Esophagus muscularis mucosa (tissue), 4 donors: ENCODE results near the gene RASAL2. TPM values are rescaled to one million over a fixed set of nuclear protein-coding genes. Genes with fewer than 3 reads are reported as not detected.

ENCODE experiments used
- DNase-seq: peaks from one replicate; pipeline ENCODE4 v3.0.0-alpha.2; 2017; ENCODE audit errors: extremely low spot score
- H3K27ac ChIP-seq, 4 donors: fragments of 200-600 bp; sonication (generic); replicated peaks in 1 of 4; 1 replicate in 3 of 4; 2 replicates in 1 of 4; pipeline ENCODE4 v1.5.1; 2016 to 2019; ENCODE audit warnings: mild to moderate bottlenecking in 1 of 4
- H3K27me3 ChIP-seq, 4 donors: fragments of 200-600 bp; sonication (generic); one replicate each; pipeline versions ENCODE4 v1.5.1 to v1.6.0; 2016 to 2019
- H3K36me3 ChIP-seq, 4 donors: fragments of 200-600 bp; sonication (generic); one replicate each; pipeline ENCODE4 v1.5.1; 2016 to 2019
- H3K4me1 ChIP-seq, 4 donors: fragments of 200-600 bp; sonication (generic); one replicate each; pipeline ENCODE4 v1.5.1; 2016 to 2019
- H3K4me3 ChIP-seq, 4 donors: fragments of 200-600 bp; sonication (generic); 1 replicate in 2 of 4; 2 replicates in 2 of 4; pipeline ENCODE4 v1.5.1; 2016 to 2019; ENCODE audit warnings: mild to moderate bottlenecking in 4 of 4, moderate library complexity in 1 of 4
- H3K9me3 ChIP-seq, 4 donors: fragments of 200-600 bp; sonication (generic); 1 replicate in 3 of 4; 2 replicates in 1 of 4; pipeline ENCODE4 v1.5.1; 2016 to 2019
- EP300 ChIP-seq: sonication (generic); formaldehyde crosslinking; IDR thresholded peaks from one replicate; pipeline ENCODE4 v1.6.1; 2017; ENCODE audit warnings: antibody characterized with exemption
- POLR2A ChIP-seq: fragments of 450-650 bp; IDR thresholded peaks from one replicate; pipeline ENCODE4 v1.6.1; 2017; ENCODE audit warnings: antibody characterized with exemption, moderate library complexity, mild to moderate bottlenecking, low read depth
- POLR2AphosphoS5 ChIP-seq, 2 donors: sonication (generic); formaldehyde crosslinking; IDR thresholded peaks; one replicate each; pipeline ENCODE4 v1.6.1; 2017; ENCODE audit warnings: antibody characterized with exemption in 2 of 2
- WGBS: methylation state at CpG from one replicate; pipeline ENCODE4 v1.1.5; 2018; 5-methylcytosine and 5-hydroxymethylcytosine counted together
- intact Hi-C: fragments of 100-400 bp; cut with DNase I; formaldehyde crosslinking; loops from one replicate; pipeline ENCODE4 v1.15.1; 2023
- total RNA-seq, 4 donors: library from RNA; depleted of rRNA; stranded (reverse); fragments of >200 nt; gene quantifications; one replicate each; pipeline versions ENCODE4 v1.1.0 to v1.2.1, GENCODE V29; 2016
- TF ChIP-seq, protein P1 (sequence below), 3 experiments: fragments of 200-600 bp in 2 of 3; fragments of 450-650 bp in 1 of 3; sonication (generic) in 2 of 3; IDR thresholded peaks; one replicate each; pipeline ENCODE4 v1.5.1; 2017 to 2019; ENCODE audit warnings: antibody characterized with exemption in 3 of 3, mild to moderate bottlenecking in 2 of 3, moderate library complexity in 1 of 3

RASAL2 gene
- total RNA-seq, 4 donors from 2014 or later: 11.6 to 30.0 (median 22.3) TPM

GRCh38 chr1:178223289-178223688 lies 129.4 kb downstream of the RASAL2 start:
- 100% methylated on average over 1 of the region's 1 CpG for WGBS
- Histone ChIP-seq H3K9me3 (no peaks in the 10 kb centered on the region), H3K4me1 (peaks cover 0 to 3% (median 0%) of the 10 kb centered on the region in 4 donors), H3K27me3 (no peaks in the 10 kb centered on the region), H3K36me3 (no peaks in the 10 kb centered on the region), H3K4me3 (no peak overlapping the region), H3K27ac (no peak overlapping the region)
- intact Hi-C loops: no loop called here
- DNase-seq: no peak
- TF ChIP-seq POLR2A (no peak), EP300 (no peak), POLR2AphosphoS5 (IDR thresholded peaks at IDR 0.05) (no peak)
- TF ChIP-seq, protein P1, sequence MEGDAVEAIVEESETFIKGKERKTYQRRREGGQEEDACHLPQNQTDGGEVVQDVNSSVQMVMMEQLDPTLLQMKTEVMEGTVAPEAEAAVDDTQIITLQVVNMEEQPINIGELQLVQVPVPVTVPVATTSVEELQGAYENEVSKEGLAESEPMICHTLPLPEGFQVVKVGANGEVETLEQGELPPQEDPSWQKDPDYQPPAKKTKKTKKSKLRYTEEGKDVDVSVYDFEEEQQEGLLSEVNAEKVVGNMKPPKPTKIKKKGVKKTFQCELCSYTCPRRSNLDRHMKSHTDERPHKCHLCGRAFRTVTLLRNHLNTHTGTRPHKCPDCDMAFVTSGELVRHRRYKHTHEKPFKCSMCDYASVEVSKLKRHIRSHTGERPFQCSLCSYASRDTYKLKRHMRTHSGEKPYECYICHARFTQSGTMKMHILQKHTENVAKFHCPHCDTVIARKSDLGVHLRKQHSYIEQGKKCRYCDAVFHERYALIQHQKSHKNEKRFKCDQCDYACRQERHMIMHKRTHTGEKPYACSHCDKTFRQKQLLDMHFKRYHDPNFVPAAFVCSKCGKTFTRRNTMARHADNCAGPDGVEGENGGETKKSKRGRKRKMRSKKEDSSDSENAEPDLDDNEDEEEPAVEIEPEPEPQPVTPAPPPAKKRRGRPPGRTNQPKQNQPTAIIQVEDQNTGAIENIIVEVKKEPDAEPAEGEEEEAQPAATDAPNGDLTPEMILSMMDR (IDR thresholded peaks at IDR 0.05): no peak

- Histone ChIP-seq H3K36me3 (no peaks in the 10 kb centered on the region), H3K27ac (no peak overlapping the region), H3K9me3 (no peaks in the 10 kb centered on the region), H3K27me3 (no peaks in the 10 kb centered on the region), H3K4me1 (peaks cover 0 to 3% (median 0%) of the 10 kb centered on the region in 4 donors), H3K4me3 (no peak overlapping the region)
- DNase-seq: no peak
- intact Hi-C loops: no loop called here
- TF ChIP-seq EP300: no peak
- TF ChIP-seq, protein P1 (IDR thresholded peaks at IDR 0.05): no peak
- no peak for TF ChIP-seq POLR2A
- no peak for TF ChIP-seq POLR2AphosphoS5 (IDR thresholded peaks at IDR 0.05)
- 56% methylated on average over 4 of the region's 4 CpGs for WGBS
Measured at GRCh38 chr1:178224358-178224757, 130.5 kb downstream of the RASAL2 start.

DNA sequence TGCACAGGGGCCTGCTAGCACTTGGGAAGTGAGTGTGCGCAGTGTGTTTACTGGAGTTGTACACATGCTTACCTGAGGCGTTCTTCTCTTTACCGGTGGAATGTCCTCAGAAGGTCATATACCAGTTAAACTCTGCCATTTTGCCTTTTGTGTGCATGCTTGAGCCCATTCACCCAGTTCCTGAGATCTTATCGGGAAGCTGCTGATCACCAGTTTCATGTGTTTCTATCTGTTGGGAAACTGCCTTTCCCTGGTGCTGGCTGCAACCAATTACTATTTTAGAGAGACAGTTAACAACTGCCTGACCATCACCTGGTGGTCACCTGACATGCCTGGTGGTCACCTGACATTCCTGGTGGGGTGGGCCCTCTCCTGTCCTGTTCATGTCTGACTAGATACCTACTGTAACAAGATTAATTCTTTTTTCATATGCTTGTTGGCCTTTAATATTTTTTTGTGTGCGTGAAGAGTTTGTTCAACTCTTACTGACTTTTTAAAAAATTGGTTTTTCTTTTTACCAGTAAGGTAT lies 137.0 kb downstream of the RASAL2 start:
- TF ChIP-seq POLR2A: no peak
- no peak for TF ChIP-seq POLR2AphosphoS5 (IDR thresholded peaks at IDR 0.05)
- no peak for TF ChIP-seq EP300
- TF ChIP-seq, protein P1 (IDR thresholded peaks at IDR 0.05): no peak
- Histone ChIP-seq H3K9me3 (no peaks in the 10 kb centered on the region), H3K4me1 (no peaks in the 10 kb centered on the region), H3K36me3 (no peaks in the 10 kb centered on the region), H3K27me3 (no peaks in the 10 kb centered on the region), H3K4me3 (no peak overlapping the region), H3K27ac (no peak overlapping the region)
- DNase-seq: no peak
- intact Hi-C loops: no loop called here
- WGBS: over 99% methylated on average over 5 of the region's 5 CpGs

GRCh38 chr1:178232108-178232507 lies 138.2 kb downstream of the RASAL2 start:
- H3K4me3 ChIP-seq: no peak overlapping the region
- intact Hi-C loops: no loop called here
- no peak overlapping the region for H3K27ac ChIP-seq
- DNase-seq: no peak
- H3K27me3 ChIP-seq: no peaks in the 10 kb centered on the region
- H3K9me3 ChIP-seq: no peaks in the 10 kb centered on the region
- H3K36me3 ChIP-seq: no peaks in the 10 kb centered on the region
- TF ChIP-seq POLR2A (no peak), POLR2AphosphoS5 (IDR thresholded peaks at IDR 0.05) (no peak), EP300 (no peak)
- TF ChIP-seq, protein P1 (IDR thresholded peaks at IDR 0.05): no peak
- H3K4me1 ChIP-seq: no peaks in the 10 kb centered on the region

- TF ChIP-seq POLR2A (no peak), POLR2AphosphoS5 (IDR thresholded peaks at IDR 0.05) (no peak), EP300 (no peak)
- TF ChIP-seq, protein P1 (IDR thresholded peaks at IDR 0.05): no peak
- no peaks in the 10 kb centered on the region for H3K27me3 ChIP-seq
- H3K36me3 ChIP-seq: no peaks in the 10 kb centered on the region
- intact Hi-C loops: no loop called here
- H3K4me3 ChIP-seq: no peak overlapping the region
- no peak for DNase-seq
- H3K27ac ChIP-seq: no peak overlapping the region
- 91% methylated on average over 3 of the region's 3 CpGs for WGBS
- H3K4me1 ChIP-seq: peaks cover 0 to under 1% (median 0%) of the 10 kb centered on the region in 4 donors
- H3K9me3 ChIP-seq: no peaks in the 10 kb centered on the region
Measured at GRCh38 chr1:178232949-178233348, 139.0 kb downstream of the RASAL2 start.
